OCI-LY3 (cell line): ENCODE measurements around the gene RERE.
A peak's percentile ranks its signal among the peaks of the same experiment; 100 is the strongest.

Experiments used
- H2AFZ ChIP-seq: fragments of 200-600, 300-600 bp; shearing (Covaris generic); 2 replicates; pipeline ENCODE4 v1.6.0; 2014; ENCODE audit warnings: antibody characterized with exemption, low read depth, low read length
- H3K27ac ChIP-seq: fragments of 200-600, 300-600 bp; sonication (generic); 2 replicates; pipeline ENCODE4 v1.5.1; 2014; ENCODE audit warnings: mild to moderate bottlenecking, low read length, moderate library complexity, mixed read lengths
- H3K27me3 ChIP-seq: fragments of 200-600, 300-600 bp; sonication (generic); 2 replicates; pipeline ENCODE4 v1.6.1; 2014; ENCODE audit warnings: low read depth, low read length, mixed read lengths
- H3K36me3 ChIP-seq: fragments of 200-600, 300-600 bp; sonication (generic); replicated peaks from 2 replicates; pipeline ENCODE3; 2014; ENCODE audit warnings: low read depth, low read length, mixed read lengths
- H3K4me1 ChIP-seq: fragments of 300-600, 200-600 bp; sonication (generic); 2 replicates; pipeline ENCODE4 v1.6.1; 2014; ENCODE audit warnings: low read length, mixed read lengths
- H3K4me2 ChIP-seq: fragments of 200-600, 300-600 bp; sonication (generic); 2 replicates; pipeline ENCODE4 v1.6.1; 2014; ENCODE audit warnings: low read length, mixed read lengths
- H3K4me3 ChIP-seq: fragments of 300-600, 200-600 bp; sonication (generic); 2 replicates; pipeline ENCODE4 v1.5.1; 2014; ENCODE audit warnings: antibody characterized with exemption, mild to moderate bottlenecking, low read length, moderate library complexity
- H3K79me2 ChIP-seq: fragments of 300-600, 200-600 bp; shearing (Covaris generic); 2 replicates; pipeline ENCODE4 v1.6.1; 2014; ENCODE audit warnings: mild to moderate bottlenecking, low read length, mixed read lengths
- H3K9ac ChIP-seq: fragments of 300-600, 200-600 bp; shearing (Covaris generic); 2 replicates; pipeline ENCODE4 v1.6.0; 2014; ENCODE audit warnings: mild to moderate bottlenecking, low read length, moderate library complexity
- H3K9me3 ChIP-seq: fragments of 200-600, 300-600 bp; shearing (Covaris generic); 2 replicates; pipeline ENCODE4 v1.6.1; 2014; ENCODE audit warnings: low read length, mixed read lengths; ENCODE audit not compliant: insufficient read depth
- H4K20me1 ChIP-seq: fragments of 200-600, 300-600 bp; sonication (generic); 2 replicates; pipeline ENCODE4 v1.6.1; 2016; ENCODE audit warnings: low read length, mixed read lengths; ENCODE audit not compliant: insufficient read depth
- CTCF ChIP-seq: fragments of 200-600, 300-600 bp; sonication (generic); IDR thresholded peaks from 2 replicates; pipeline ENCODE4 v1.5.1; 2014; ENCODE audit warnings: antibody characterized with exemption, low read length, low read depth
- EZH2phosphoT487 ChIP-seq: fragments of 200-600 bp; shearing (Covaris generic); IDR thresholded peaks from 2 replicates; pipeline ENCODE4 v1.6.1; 2018; ENCODE audit warnings: antibody characterized with exemption, mixed run types, low read depth

The RERE gene

GRCh38 chr1:8814865-8815264 lies 2.6 kb downstream of the RERE start:
- Histone ChIP-seq H3K27me3 (no peaks in the 10 kb centered on the region), H3K27ac (no peak overlapping the region), H3K4me2 (peak overlapping the region; percentile 97; the same call in 1 of the 2 replicates), H3K9ac (no peak overlapping the region), H3K36me3 (no peaks in the 10 kb centered on the region), H2AFZ (no peak overlapping the region), H3K79me2 (peaks cover 65% of the 10 kb centered on the region), H3K4me1 (peaks cover 51% of the 10 kb centered on the region), H3K9me3 (no peaks in the 10 kb centered on the region), H3K4me3 (no peak overlapping the region), H4K20me1 (peaks cover 25% of the 10 kb centered on the region)
- TF ChIP-seq EZH2phosphoT487: no peak
- TF ChIP-seq CTCF: peak; percentile 30; the same call in 1 of the 2 replicates

- Histone ChIP-seq H3K4me1 (peaks cover 51% of the 10 kb centered on the region), H3K27me3 (no peaks in the 10 kb centered on the region), H3K9ac (no peak overlapping the region), H2AFZ (no peak overlapping the region), H3K36me3 (no peaks in the 10 kb centered on the region), H3K9me3 (no peaks in the 10 kb centered on the region), H3K4me2 (no peak overlapping the region), H3K27ac (no peak overlapping the region), H4K20me1 (peaks cover 25% of the 10 kb centered on the region), H3K4me3 (no peak overlapping the region), H3K79me2 (peaks cover 65% of the 10 kb centered on the region)
- TF ChIP-seq CTCF: no peak
- TF ChIP-seq EZH2phosphoT487: no peak
These were observed 3.4 kb downstream of the RERE start for GRCh38 chr1:8813991-8814390.

- Histone ChIP-seq H3K9me3 (no peaks in the 10 kb centered on the region), H3K36me3 (no peaks in the 10 kb centered on the region), H3K4me3 (no peak overlapping the region), H3K4me2 (no peak overlapping the region), H3K79me2 (peaks cover 68% of the 10 kb centered on the region), H3K4me1 (peaks cover 46% of the 10 kb centered on the region), H3K9ac (no peak overlapping the region), H4K20me1 (peaks cover 25% of the 10 kb centered on the region), H3K27me3 (no peaks in the 10 kb centered on the region), H2AFZ (no peak overlapping the region), H3K27ac (no peak overlapping the region)
- TF ChIP-seq EZH2phosphoT487: no peak
- no peak for TF ChIP-seq CTCF
These were observed 4.2 kb downstream of the RERE start for GRCh38 chr1:8813016-8813763.

- no peak for TF ChIP-seq EZH2phosphoT487
- no peak for TF ChIP-seq CTCF
- peaks cover 46% of the 10 kb centered on the region for H3K4me1 ChIP-seq
- no peaks in the 10 kb centered on the region for H3K9me3 ChIP-seq
- no peak overlapping the region for H3K27ac ChIP-seq
- no peak overlapping the region for H3K9ac ChIP-seq
- peak overlapping the region; percentile 48 for H3K4me2 ChIP-seq
- peaks cover 33% of the 10 kb centered on the region for H4K20me1 ChIP-seq
- no peaks in the 10 kb centered on the region for H3K27me3 ChIP-seq
- no peak overlapping the region for H2AFZ ChIP-seq
- H3K4me3 ChIP-seq: no peak overlapping the region; the same call in 1 of the 2 replicates
- H3K79me2 ChIP-seq: peaks cover 66% of the 10 kb centered on the region
- no peaks in the 10 kb centered on the region for H3K36me3 ChIP-seq
These were observed 5.4 kb downstream of the RERE start for GRCh38 chr1:8812081-8812480.
